GM18861 (cell line): ENCODE results near the gene CNKSR3.
A peak's percentile ranks its signal among the peaks of the same experiment; 100 is the strongest.
"Not testable (repeated sequence)": the region's sequence is repeated elsewhere in the genome, so short reads cannot be mapped to it uniquely, and the experiment has no call there.

ENCODE experiments used
- ATAC-seq: cut with Tn5 transposase; IDR thresholded peaks from one replicate; pipeline ENCODE4 v1.9.1; 2021; ENCODE audit not compliant: unreplicated experiment

CNKSR3 gene

DNA sequence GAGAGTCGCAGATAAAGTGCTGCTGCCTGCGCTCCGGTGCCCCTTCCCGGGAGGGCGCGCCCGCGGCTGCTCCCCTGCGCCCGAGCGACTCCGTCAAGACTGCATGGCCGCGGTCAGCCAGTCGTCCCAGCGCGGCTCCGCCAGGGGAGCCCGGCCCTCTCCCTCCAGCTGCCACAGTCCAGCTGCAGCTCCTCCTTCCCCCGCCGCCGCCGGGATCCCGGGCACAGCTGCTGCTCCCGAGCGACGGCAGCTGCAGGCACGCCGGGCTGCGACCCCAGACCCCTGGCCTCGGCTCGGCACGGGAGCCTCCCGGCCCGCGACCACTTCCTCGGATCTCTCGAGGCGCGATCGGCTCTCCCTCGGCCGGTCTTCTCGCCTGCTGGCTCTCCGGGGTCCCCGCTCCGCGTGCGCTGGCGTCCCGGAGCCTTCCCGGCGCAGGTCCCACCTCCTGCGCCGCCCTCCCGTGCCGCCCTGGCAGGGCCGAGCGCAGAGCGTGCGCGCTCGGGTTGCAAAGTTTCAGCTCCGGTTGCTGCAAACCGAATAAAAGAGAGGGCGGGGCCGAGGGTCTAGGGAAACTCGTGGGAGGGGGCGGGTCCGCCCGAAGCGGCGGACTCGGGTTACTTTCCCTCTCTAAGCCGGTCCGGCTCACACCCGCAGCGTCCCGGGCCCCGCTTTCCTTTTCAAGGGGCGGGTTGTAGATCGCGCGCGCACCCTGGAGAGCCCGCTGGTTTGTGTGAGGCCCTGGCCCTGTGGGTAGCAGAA, at the start of gene CNKSR3:
TSS of gene CNKSR3 (minus strand) at position 542 of the 762 bp plus-strand sequence. CDS start 571 bp downstream, outside the sequence.
- ATAC-seq, result peak; percentile 68

DNA sequence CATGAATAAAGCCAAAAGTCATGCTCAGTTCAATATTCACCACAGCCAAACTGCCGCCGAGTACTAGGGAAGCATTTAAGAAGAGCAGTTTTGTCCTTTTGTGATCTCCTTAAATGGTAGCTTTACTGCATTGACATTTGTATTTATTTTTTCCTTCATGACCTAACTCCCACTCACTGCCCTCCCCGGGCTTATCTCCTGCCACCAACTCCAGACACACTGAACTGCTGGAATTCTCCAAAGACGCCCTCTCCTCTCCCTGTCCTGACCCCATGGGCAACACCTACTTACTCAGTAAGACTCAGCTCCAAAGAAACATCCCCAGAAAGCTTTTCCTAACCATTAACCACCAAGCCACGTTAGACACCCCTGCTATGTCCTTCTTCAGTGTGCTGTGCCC, 48.5 kb upstream of the CNKSR3 start:
- ATAC-seq, result no peak

DNA sequence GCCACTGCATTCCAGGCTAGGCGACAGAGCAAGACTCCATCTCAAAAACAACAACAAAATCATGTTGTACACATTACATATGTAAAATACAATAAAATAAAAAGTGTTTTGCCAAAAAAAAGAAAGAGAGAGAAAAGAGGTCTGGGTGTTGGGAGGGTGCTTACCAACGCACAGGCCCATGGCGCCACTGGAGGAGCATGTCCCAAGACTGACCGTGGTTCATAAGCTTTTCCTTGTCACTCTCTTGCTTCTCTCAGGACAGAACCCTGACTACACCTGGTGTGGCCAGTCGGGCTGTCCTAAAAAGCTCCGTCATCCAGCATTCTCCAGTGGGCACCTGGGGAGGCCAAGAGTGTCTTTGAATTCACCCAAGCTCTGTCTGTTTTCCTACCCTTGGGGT, 48.0 kb upstream of the CNKSR3 start:
- ATAC-seq, result no peak

- ATAC-seq, result no peak
These were observed 44.7 kb upstream of the CNKSR3 start for GRCh38 chr6:154555073-154555677.

GRCh38 chr6:154554491-154554890, 44.0 kb upstream of the CNKSR3 start:
- ATAC-seq, result no peak

DNA sequence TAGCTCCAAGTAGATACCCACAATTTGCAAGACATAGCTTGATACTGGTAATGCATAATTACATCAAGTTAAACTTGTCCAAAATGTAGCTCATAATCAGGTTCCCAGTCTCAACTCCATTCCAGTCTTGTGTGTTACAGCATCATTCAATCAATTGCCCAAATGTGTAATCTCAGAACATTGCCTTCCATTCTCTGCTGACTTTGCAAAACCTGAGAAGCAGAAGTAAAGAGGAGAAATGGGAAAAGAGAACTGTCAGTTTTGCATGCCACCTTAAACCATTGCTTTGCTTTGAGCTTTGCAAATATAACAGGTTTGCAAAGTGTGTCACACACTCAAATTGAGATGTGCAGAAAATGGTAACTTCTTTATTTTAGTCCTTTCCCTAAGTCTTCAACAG, 40.3 kb upstream of the CNKSR3 start:
- no peak for ATAC-seq

- ATAC-seq, result no peak
These were observed 38.7 kb upstream of the CNKSR3 start for GRCh38 chr6:154549179-154549578.

DNA sequence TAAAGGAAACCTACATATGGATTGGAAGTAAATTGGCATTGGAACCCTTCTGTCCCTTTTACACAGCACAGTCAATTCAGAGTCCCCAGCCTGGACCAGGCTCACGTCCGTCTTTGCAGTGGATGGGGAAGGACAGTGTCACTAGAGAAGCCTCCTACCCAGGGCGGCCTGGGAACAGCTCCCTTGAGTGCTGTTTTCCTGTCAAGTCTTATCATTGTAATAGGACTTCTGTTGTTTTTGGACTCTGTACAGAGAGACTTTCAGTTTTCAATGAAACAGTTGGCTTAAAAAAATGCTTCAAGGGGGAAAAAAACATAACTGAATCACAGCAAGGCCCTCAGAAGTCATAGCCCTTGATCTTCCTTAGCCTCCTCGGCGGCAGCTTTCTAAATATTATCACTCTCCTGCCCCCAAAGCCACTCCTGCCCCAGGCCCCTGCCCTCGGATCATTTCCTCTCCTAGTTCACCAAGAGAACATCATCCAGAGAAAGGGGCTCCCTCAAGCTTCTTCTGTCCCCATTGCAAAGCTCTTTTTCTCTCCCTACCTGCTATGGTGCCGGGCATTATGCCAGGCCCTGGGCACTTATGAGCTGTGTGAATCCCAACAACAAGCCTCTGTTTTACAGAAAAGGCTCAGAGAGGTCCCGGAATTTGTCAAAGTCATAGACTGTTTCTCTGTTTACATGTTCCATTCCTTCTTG, 37.8 kb upstream of the CNKSR3 start:
- ATAC-seq, result no peak

DNA sequence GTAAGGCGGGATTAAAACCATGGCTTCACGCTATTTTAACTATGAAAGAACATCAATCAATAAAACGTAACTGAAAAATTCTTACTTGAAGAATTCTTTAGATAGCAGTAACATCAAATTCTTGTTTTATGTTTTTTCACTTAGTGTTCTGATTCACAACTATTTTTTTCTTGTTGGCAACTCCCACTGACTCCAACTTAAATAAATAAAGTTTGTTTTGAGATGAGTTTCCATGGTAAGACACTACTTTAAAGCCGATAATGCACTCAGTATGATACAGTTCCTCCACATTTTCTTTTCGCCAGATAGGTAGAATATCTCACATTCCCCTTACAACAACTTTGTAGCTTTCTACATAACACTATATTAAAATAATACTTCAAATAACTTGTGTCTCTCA, 33.1 kb upstream of the CNKSR3 start:
- ATAC-seq, result no peak

- ATAC-seq, result no peak
These were observed 32.3 kb upstream of the CNKSR3 start for GRCh38 chr6:154542747-154543146.

GRCh38 chr6:154541837-154542236, 31.4 kb upstream of the CNKSR3 start:
- ATAC-seq, result not testable (repeated sequence)

GRCh38 chr6:154539593-154540269, 29.2 kb upstream of the CNKSR3 start:
- no peak for ATAC-seq

DNA sequence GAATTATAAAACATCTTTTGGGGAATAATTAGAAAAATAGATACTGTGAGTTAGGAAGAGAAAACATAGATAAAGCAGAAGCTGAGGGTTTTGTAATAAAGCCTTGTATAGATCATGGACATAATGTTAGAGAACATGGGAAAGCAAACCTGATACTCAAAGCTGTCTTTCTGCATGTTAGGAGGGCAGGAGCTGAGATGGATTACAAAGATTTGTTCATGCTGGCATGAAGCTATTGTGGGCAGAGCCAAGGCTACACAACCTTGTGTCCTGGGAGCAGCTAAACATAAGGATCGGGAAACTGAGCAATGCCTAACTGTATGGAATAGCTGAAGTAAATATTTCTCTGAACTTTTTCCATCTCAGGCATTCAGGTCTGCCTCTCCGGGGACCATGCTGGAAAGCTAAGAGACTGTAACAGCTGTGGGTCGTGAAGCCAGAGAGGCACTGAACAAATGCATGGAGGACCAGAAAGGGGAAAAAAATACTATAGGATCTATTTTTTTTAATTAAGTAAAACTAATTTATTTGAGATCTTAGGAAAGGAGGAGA, 28.2 kb upstream of the CNKSR3 start:
- no peak for ATAC-seq

DNA sequence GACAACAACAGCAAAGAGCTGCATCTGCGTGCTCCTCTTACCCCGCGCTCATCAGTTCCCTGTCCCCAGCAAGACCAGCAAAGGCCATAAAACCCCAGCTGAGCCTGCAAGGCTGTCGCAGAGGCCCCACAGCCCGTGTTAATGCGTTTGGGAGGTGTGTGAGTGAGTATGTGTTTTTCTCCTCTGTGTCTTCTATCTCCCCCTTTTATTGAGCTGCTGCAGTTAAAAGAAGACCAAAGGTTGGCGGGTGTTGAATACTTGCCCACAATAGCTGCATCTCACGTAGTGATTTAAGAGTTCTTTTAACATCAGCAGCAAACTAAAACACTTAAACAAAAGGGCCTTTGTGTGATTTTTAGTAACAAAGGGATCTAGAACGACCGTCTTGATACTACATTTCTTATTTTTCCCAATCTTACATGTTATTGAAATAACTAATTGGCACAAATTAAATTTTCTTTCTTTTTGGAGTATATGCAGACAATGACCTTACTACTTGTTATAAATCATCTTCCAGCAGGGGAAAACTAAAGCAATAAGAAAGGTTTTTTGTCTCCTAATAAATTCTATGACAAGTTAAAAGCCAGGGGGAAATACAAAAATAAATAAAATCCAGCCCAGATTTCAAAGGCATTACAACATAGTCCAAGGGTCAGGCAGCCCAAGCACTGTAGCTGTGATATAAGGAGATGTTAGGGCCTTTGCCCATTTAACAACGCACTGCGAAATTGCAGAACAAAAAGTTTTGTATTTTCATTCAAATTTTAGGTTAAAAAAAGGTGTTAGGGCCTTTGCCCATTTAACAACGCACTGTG, 27.2 kb upstream of the CNKSR3 start:
- no peak for ATAC-seq

DNA sequence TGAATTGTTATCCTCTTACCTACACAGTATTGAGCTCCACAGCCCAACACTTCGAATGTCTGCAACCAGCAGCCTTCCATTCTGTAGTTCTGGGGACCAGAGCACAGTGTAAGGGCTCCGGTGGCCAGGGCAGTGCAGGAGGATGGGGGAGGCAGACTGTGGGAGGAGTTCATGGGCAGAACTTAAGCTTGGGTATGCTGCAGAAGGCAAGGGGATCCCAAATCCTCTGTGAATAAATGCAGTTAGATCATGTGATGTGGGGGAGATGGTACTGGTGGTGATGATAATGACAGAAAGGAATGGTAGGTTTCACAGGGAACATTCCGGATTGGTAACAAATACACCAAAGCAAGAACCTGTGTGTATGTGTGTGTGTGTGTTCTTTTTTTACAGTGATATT, 26.5 kb upstream of the CNKSR3 start:
- no peak for ATAC-seq

DNA sequence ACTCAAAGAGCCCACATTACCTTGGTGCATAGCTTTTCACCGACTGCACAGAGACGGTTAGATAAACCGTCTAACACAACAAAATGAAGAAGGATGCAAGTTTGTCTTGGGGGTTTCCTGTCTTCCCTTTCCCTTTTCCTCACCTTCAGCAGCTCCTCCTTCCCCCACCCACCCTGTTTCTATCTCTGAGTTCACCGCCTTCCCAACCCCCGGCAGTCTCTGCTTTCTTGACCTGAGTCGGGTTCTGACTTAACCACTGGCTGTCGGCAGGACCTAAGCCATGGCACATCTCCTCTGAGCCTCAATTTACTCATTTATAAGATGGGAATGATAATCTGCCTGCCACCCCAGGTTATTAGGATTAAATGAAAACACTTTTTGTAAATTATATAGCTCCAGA, 25.8 kb upstream of the CNKSR3 start:
- ATAC-seq, result no peak

DNA sequence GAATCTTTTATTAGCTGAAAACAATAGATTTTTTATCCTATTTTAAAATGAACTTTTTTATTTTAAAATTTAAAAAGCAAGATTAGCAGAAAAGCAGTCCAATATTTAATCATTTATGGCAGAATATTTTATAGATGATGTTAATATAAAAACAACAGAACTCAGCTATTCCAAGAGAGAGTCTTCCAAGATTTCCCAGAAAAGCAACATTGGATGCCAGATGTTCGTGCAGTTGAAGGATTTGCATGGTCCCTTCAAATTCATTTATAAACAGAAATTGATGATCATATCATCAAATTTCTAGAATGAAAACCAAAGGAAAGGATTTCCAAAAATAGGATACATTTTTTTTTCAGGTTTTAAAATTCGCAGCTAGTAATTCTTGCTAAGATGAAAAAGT, 25.4 kb upstream of the CNKSR3 start:
- no peak for ATAC-seq

- ATAC-seq, result no peak
These were observed 24.7 kb upstream of the CNKSR3 start for GRCh38 chr6:154535147-154535546.

DNA sequence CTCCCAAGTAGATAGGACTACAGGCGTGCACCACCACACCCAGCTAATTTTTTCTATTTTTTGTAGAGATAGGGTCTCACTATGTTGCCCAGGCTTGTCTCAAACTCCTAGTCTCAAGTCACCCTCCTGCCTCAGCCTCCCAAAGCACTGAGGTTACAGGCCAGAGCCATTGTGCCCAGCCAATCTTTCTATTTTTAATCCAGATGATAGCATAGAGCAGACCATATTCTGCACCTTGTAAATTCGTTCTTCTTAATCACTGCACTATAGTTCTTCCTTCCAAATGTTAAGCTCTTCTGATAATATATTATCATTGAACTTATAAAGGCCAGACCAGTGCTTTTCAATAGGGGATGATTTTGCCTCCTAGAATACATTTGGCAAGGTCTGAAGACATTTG, 24.0 kb upstream of the CNKSR3 start:
- ATAC-seq, result no peak

GRCh38 chr6:154532426-154532825, 21.9 kb upstream of the CNKSR3 start:
- no peak for ATAC-seq
